ENCODE data around the gene ARVCF. TPM values are rescaled to one million over a fixed set of nuclear protein-coding genes. Genes with fewer than 3 reads are reported as not detected.
A peak's percentile ranks its signal among the peaks of the same experiment; 100 is the strongest.

ARVCF gene
- total and polyA plus RNA-seq, 9 of the 15 experiments (the other 6 are each of a cell fraction or from before 2014, with no cell fraction given), result 0.03 to 97.4 (median 15.6) TPM

- no peak for TF ChIP-seq CREB3L1 (IDR thresholded peaks at IDR 0.05; ENCODE audit: borderline replicate concordance, low read depth)
- TF ChIP-seq PPARD (CRISPR knock-in tag; IDR thresholded peaks at IDR 0.05), result no peak
- TF ChIP-seq POLR2G (IDR thresholded peaks at IDR 0.05; ENCODE audit: low read depth, low read length), result 0 out of 2 replicates have a peak, but pooled peaks have one; percentile 26
- TF ChIP-seq PHF21A (IDR thresholded peaks at IDR 0.05; ENCODE audit: borderline replicate concordance, low read depth), result no peak
- TF ChIP-seq EHMT2 (IDR thresholded peaks at IDR 0.05), result no peak
- no peak for TF ChIP-seq CLOCK (CRISPR knock-in tag; IDR thresholded peaks at IDR 0.05; ENCODE audit: borderline replicate concordance)
- no peak for TF ChIP-seq ELK3 (CRISPR knock-in tag; IDR thresholded peaks at IDR 0.05)
- no peak for TF ChIP-seq KAT8 (IDR thresholded peaks at IDR 0.05; ENCODE audit: low read depth)
- TF ChIP-seq ZNF133 (CRISPR knock-in tag; IDR thresholded peaks at IDR 0.05), result 0 out of 2 replicates have a peak, but pooled peaks have one; percentile 17
- 0 out of 2 replicates have a peak, but pooled peaks have one; percentile 15 for TF ChIP-seq PRMT5 (CRISPR knock-in tag; IDR thresholded peaks at IDR 0.05)
These were observed 33.5 kb downstream of the ARVCF start (continued) for GRCh38 chr22:19982991-19983578.

All from K562 (cell line).